ENCODE measurements around the gene SCN8A.

The SCN8A gene

GRCh38 chr12:51839310-51839947 lies 248.4 kb downstream of the SCN8A start:
- no peak overlapping the region for H3K9ac ChIP-seq (ENCODE audit: low read length)
- H3K9me3 ChIP-seq (ENCODE audit: control insufficient read depth, low read depth, low read length): no peaks in the 10 kb centered on the region
- peaks cover 36% of the 10 kb centered on the region for H3K4me1 ChIP-seq (ENCODE audit: control insufficient read depth, low read depth, low read length)
- no peak overlapping the region for H3K27ac ChIP-seq (ENCODE audit: low read length)
- no peaks in the 10 kb centered on the region for H3K36me3 ChIP-seq (ENCODE audit: control insufficient read depth, low read depth, low read length)
- no peak overlapping the region for H3K4me3 ChIP-seq (ENCODE audit: low read length)
- H3K27me3 ChIP-seq (ENCODE audit: control insufficient read depth, insufficient read depth, low read length): no peaks in the 10 kb centered on the region

DNA sequence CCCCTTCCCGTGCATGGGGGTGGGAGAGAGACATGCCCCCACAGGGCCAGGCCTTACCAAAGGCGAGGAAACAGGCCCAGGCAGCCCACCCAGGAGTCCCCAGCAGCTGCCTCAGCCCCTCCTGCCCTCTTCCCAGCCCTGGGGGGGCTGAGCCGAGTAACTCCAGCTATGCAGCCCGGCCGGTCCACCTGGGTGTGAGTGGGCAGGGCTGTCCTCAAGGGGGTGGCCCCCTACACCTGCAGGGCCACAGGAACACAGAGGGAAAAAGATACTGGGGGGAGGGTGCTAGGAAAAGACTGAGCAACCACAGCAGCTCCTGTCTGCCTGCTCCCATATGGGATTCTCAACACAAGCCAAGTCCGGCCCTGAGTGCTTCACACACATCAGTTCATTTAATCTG lies 249.9 kb downstream of the SCN8A start:
- Histone ChIP-seq H3K27ac (ENCODE audit: low read length) (no peak overlapping the region), H3K4me1 (ENCODE audit: control insufficient read depth, low read depth, low read length) (peaks cover 34% of the 10 kb centered on the region), H3K36me3 (ENCODE audit: control insufficient read depth, low read depth, low read length) (no peaks in the 10 kb centered on the region), H3K9ac (ENCODE audit: low read length) (no peak overlapping the region), H3K27me3 (ENCODE audit: control insufficient read depth, insufficient read depth, low read length) (peaks cover 2% of the 10 kb centered on the region), H3K4me3 (ENCODE audit: low read length) (no peak overlapping the region), H3K9me3 (ENCODE audit: control insufficient read depth, low read depth, low read length) (no peaks in the 10 kb centered on the region)

GRCh38 chr12:51841727-51842126 lies 250.7 kb downstream of the SCN8A start:
- Histone ChIP-seq H3K36me3 (ENCODE audit: control insufficient read depth, low read depth, low read length) (no peaks in the 10 kb centered on the region), H3K9ac (ENCODE audit: low read length) (no peak overlapping the region), H3K27me3 (ENCODE audit: control insufficient read depth, insufficient read depth, low read length) (peaks cover 8% of the 10 kb centered on the region), H3K4me1 (ENCODE audit: control insufficient read depth, low read depth, low read length) (peaks cover 35% of the 10 kb centered on the region), H3K9me3 (ENCODE audit: control insufficient read depth, low read depth, low read length) (no peaks in the 10 kb centered on the region), H3K4me3 (ENCODE audit: low read length) (no peak overlapping the region), H3K27ac (ENCODE audit: low read length) (no peak overlapping the region)

GRCh38 chr12:51844854-51845253 lies 253.8 kb downstream of the SCN8A start:
- Histone ChIP-seq H3K27me3 (ENCODE audit: control insufficient read depth, insufficient read depth, low read length) (peaks cover 15% of the 10 kb centered on the region), H3K9me3 (ENCODE audit: control insufficient read depth, low read depth, low read length) (no peaks in the 10 kb centered on the region), H3K4me3 (ENCODE audit: low read length) (no peak overlapping the region), H3K27ac (ENCODE audit: low read length) (no peak overlapping the region), H3K9ac (ENCODE audit: low read length) (no peak overlapping the region), H3K4me1 (ENCODE audit: control insufficient read depth, low read depth, low read length) (peaks cover 34% of the 10 kb centered on the region), H3K36me3 (ENCODE audit: control insufficient read depth, low read depth, low read length) (no peaks in the 10 kb centered on the region)

DNA sequence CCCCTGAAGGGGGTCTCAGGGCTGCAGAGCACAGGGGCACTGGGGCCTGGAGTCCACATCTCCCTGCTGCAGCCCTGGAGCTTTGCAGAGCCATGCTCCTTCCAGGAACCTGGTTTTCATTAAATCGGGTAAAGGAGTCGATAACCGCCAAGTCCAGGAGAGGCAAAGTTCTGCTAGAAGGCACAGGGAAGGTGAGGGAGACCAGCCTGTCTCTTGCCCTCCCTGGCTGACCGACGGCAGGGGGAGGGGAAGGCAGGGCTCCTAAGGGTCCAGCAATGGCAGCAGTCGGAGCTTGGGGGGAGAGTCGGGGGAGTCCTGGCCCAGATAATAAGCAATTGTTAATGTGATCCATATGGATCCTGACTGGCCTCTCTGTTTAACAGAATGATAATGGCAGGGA lies 254.4 kb downstream of the SCN8A start:
- Histone ChIP-seq H3K36me3 (ENCODE audit: control insufficient read depth, low read depth, low read length) (no peaks in the 10 kb centered on the region), H3K27ac (ENCODE audit: low read length) (no peak overlapping the region), H3K4me3 (ENCODE audit: low read length) (no peak overlapping the region), H3K4me1 (ENCODE audit: control insufficient read depth, low read depth, low read length) (peaks cover 35% of the 10 kb centered on the region), H3K9me3 (ENCODE audit: control insufficient read depth, low read depth, low read length) (no peaks in the 10 kb centered on the region), H3K9ac (ENCODE audit: low read length) (no peak overlapping the region), H3K27me3 (ENCODE audit: control insufficient read depth, insufficient read depth, low read length) (peaks cover 21% of the 10 kb centered on the region)

DNA sequence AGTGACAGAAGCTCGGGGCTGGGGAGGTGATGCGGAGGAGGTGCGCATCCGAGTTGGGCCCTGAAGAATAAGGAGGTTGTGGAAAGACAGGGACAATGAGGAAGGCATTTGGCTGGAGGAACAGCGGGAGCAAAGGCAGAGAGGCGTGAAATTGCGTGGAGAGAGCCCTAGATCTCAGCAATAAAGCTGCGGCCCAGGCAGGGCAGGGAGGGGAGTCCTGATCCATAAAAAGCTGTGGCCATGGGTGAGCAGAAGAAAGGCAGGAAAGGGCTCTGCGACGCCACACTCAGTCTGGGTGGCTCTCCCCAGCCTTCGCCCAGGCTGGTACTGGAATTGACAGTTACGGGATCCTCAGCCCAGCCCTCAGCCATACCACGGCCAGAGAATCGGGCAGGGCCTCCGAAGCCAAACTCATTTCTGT lies 255.2 kb downstream of the SCN8A start:
- Histone ChIP-seq H3K9ac (ENCODE audit: low read length) (no peak overlapping the region), H3K4me1 (ENCODE audit: control insufficient read depth, low read depth, low read length) (peaks cover 34% of the 10 kb centered on the region), H3K36me3 (ENCODE audit: control insufficient read depth, low read depth, low read length) (no peaks in the 10 kb centered on the region), H3K4me3 (ENCODE audit: low read length) (peak overlapping the region; percentile 72), H3K27ac (ENCODE audit: low read length) (no peak overlapping the region), H3K9me3 (ENCODE audit: control insufficient read depth, low read depth, low read length) (no peaks in the 10 kb centered on the region), H3K27me3 (ENCODE audit: control insufficient read depth, insufficient read depth, low read length) (peaks cover 29% of the 10 kb centered on the region)

GRCh38 chr12:51846911-51847642 lies 256.0 kb downstream of the SCN8A start:
- H3K36me3 ChIP-seq (ENCODE audit: control insufficient read depth, low read depth, low read length): no peaks in the 10 kb centered on the region
- H3K4me3 ChIP-seq (ENCODE audit: low read length): peak overlapping the region; percentile 72
- no peaks in the 10 kb centered on the region for H3K9me3 ChIP-seq (ENCODE audit: control insufficient read depth, low read depth, low read length)
- peaks cover 28% of the 10 kb centered on the region for H3K4me1 ChIP-seq (ENCODE audit: control insufficient read depth, low read depth, low read length)
- H3K27me3 ChIP-seq (ENCODE audit: control insufficient read depth, insufficient read depth, low read length): peaks cover 37% of the 10 kb centered on the region
- no peak overlapping the region for H3K27ac ChIP-seq (ENCODE audit: low read length)
- peak overlapping the region; percentile 43 for H3K9ac ChIP-seq (ENCODE audit: low read length)

GRCh38 chr12:51847643-51848325 lies 256.8 kb downstream of the SCN8A start:
- H3K4me1 ChIP-seq (ENCODE audit: control insufficient read depth, low read depth, low read length): peaks cover 31% of the 10 kb centered on the region
- peak overlapping the region; percentile 43 for H3K9ac ChIP-seq (ENCODE audit: low read length)
- peak overlapping the region; percentile 72 for H3K4me3 ChIP-seq (ENCODE audit: low read length)
- H3K36me3 ChIP-seq (ENCODE audit: control insufficient read depth, low read depth, low read length): no peaks in the 10 kb centered on the region
- H3K27ac ChIP-seq (ENCODE audit: low read length): no peak overlapping the region
- H3K9me3 ChIP-seq (ENCODE audit: control insufficient read depth, low read depth, low read length): no peaks in the 10 kb centered on the region
- peaks cover 41% of the 10 kb centered on the region for H3K27me3 ChIP-seq (ENCODE audit: control insufficient read depth, insufficient read depth, low read length)

GRCh38 chr12:51848326-51848727 lies 257.3 kb downstream of the SCN8A start, which contains the start of gene FIGNL2:
Gene FIGNL2, minus strand, starts transcription at chr12:51848718. Its CDS starts 26,305 bp downstream, at chr12:51822413.
- Histone ChIP-seq H3K9ac (ENCODE audit: low read length) (peak within 1 kb of the TSS; percentile 43), H3K27me3 (ENCODE audit: control insufficient read depth, insufficient read depth, low read length) (peaks cover 42% of the 10 kb centered on the region), H3K27ac (ENCODE audit: low read length) (no peak within 1 kb of the TSS)

DNA sequence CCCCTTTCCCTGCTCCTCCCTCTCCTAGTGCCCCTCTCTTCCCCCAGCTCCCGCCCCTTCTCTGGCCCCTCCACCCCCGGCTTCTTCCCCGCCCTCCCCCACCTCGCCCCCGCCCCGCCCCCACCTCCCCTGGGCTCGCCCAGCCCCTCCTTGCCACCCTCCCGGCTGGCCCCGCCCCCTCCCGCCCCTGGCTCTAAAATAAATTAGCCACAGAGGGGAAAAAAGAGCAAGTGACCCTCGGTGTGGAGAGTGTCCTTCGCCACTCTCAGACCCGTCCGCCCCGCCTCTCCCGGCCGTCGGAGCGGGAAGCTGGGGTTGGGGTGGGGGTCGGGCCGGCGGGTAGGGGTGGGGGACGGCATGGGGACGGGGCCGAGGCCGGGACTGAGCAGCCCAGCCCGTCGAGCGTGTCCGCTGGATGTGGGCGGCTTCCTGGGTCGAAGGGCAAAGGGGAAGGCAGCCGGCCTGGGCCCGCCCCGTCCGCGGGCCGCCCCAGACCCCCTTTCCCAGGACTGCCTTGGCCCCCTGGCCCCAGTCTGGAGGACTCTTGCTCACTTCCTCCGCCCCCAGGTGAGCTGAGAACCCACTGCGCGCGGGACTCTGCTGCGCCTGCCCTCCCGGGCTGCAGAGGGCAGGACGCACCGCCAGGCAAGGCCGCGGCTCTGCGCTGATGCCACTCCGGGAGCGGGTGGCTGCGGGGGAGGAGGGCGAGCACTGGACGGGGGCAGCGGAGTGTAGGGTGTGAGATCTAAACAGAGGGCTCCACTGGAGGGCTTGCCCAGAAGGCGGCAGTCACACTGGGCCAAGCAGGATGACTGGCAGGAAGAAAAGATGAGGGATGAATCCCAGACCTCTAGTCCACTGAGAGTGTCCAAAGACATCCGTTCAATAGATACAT lies 258.1 kb downstream of the SCN8A start:
- H3K9me3 ChIP-seq (ENCODE audit: control insufficient read depth, low read depth, low read length): no peaks in the 10 kb centered on the region
- peaks cover 31% of the 10 kb centered on the region for H3K4me1 ChIP-seq (ENCODE audit: control insufficient read depth, low read depth, low read length)
- H3K27ac ChIP-seq (ENCODE audit: low read length): no peak overlapping the region
- H3K36me3 ChIP-seq (ENCODE audit: control insufficient read depth, low read depth, low read length): no peaks in the 10 kb centered on the region
- H3K9ac ChIP-seq (ENCODE audit: low read length): no peak overlapping the region
- peaks cover 50% of the 10 kb centered on the region for H3K27me3 ChIP-seq (ENCODE audit: control insufficient read depth, insufficient read depth, low read length)
- H3K4me3 ChIP-seq (ENCODE audit: low read length): peak overlapping the region; percentile 61

More at GRCh38 chr12:51848326-51848727, 257.3 kb downstream of the SCN8A start, which contains the start of gene FIGNL2:
- H3K4me1 ChIP-seq (ENCODE audit: control insufficient read depth, low read depth, low read length): peaks cover 31% of the 10 kb centered on the region
- no peaks in the 10 kb centered on the region for H3K9me3 ChIP-seq (ENCODE audit: control insufficient read depth, low read depth, low read length)
- no peaks in the 10 kb centered on the region for H3K36me3 ChIP-seq (ENCODE audit: control insufficient read depth, low read depth, low read length)
- H3K4me3 ChIP-seq (ENCODE audit: low read length): peak within 1 kb of the TSS; percentile 72

Data from iPS-18a (cell line).